Right kidney (tissue), 1 donor: Measurements from ENCODE around the gene CDH23.
"Not testable (repeated sequence)": the region's sequence is repeated elsewhere in the genome, so short reads cannot be mapped to it uniquely, and the experiment has no call there.

Experiments
- DNase-seq: peaks from one replicate; pipeline ENCODE4 v3.0.0-alpha.2; 2016

The CDH23 gene

GRCh38 chr10:71584902-71585563 lies 188.3 kb downstream of the CDH23 start:
- DNase-seq: no peak

GRCh38 chr10:71585564-71586290 lies 189.0 kb downstream of the CDH23 start:
- no peak for DNase-seq

GRCh38 chr10:71587941-71588573 lies 191.3 kb downstream of the CDH23 start:
- DNase-seq: no peak

GRCh38 chr10:71588685-71589084 lies 192.0 kb downstream of the CDH23 start:
- DNase-seq: no peak

- no peak for DNase-seq
Measured at GRCh38 chr10:71589617-71590551, 193.2 kb downstream of the CDH23 start.

GRCh38 chr10:71590781-71591350 lies 194.1 kb downstream of the CDH23 start:
- DNase-seq: no peak

- DNase-seq: no peak
Measured at GRCh38 chr10:71594934-71595571, 198.3 kb downstream of the CDH23 start.

GRCh38 chr10:71595649-71596048 lies 198.9 kb downstream of the CDH23 start:
- no peak for DNase-seq

- DNase-seq: no peak
Measured at GRCh38 chr10:71596127-71596526, 199.4 kb downstream of the CDH23 start.

GRCh38 chr10:71596759-71597158 lies 200.0 kb downstream of the CDH23 start:
- no peak for DNase-seq

GRCh38 chr10:71597821-71598498 lies 201.2 kb downstream of the CDH23 start:
- DNase-seq: no peak

GRCh38 chr10:71598621-71599055 lies 201.9 kb downstream of the CDH23 start:
- DNase-seq: no peak

- no peak for DNase-seq
Measured at GRCh38 chr10:71599518-71599917, 202.8 kb downstream of the CDH23 start.

- DNase-seq: not testable (repeated sequence)
Measured at GRCh38 chr10:71600242-71600641, 203.5 kb downstream of the CDH23 start.

- no peak for DNase-seq
Measured at GRCh38 chr10:71600849-71601248, 204.1 kb downstream of the CDH23 start.

- no peak for DNase-seq
Measured at GRCh38 chr10:71601273-71601672, 204.6 kb downstream of the CDH23 start.

GRCh38 chr10:71603150-71603549 lies 206.4 kb downstream of the CDH23 start:
- DNase-seq: no peak

- no peak for DNase-seq
Measured at GRCh38 chr10:71603754-71604153, 207.0 kb downstream of the CDH23 start.

- DNase-seq: no peak
Measured at GRCh38 chr10:71604324-71605018, 207.8 kb downstream of the CDH23 start.

GRCh38 chr10:71605263-71605962 lies 208.7 kb downstream of the CDH23 start:
- no peak for DNase-seq
